ENCODE data around the gene AAMDC. TPM values are rescaled to one million over a fixed set of nuclear protein-coding genes. Genes with fewer than 3 reads are reported as not detected.
A peak's percentile ranks its signal among the peaks of the same experiment; 100 is the strongest.

Gene AAMDC
- polyA plus RNA-seq, 3 donors = 8.9 to 32.9 (median 28.1) TPM

- H2AFZ ChIP-seq (ENCODE audit: insufficient read depth, low read depth, low read length, poor library complexity, severe bottlenecking) = no peak overlapping the region
These were observed 21.6 kb upstream of the AAMDC start for GRCh38 chr11:77799338-77799737.

DNA sequence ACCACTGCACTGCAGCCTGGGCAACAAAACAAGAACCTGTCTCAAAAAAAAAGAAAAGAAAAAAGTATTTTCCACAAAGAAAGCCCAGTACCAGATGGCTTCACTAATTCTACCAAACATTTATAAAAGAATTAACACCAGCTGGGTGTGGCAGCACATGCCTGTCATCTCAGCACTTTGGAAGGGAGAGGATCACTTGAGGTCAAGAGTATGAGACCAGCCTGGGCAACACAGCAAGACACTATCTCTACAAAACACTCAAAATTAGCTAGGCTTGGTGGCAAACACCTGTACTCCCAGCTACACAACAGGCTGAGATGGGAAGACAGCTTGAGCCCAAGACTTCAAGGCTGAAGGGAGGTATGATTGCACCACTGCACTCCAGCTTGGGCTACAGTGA lies 20.5 kb upstream of the AAMDC start:
- no peak overlapping the region for H3K9ac ChIP-seq (ENCODE audit: insufficient read depth, low read length, poor library complexity, severe bottlenecking)
- Mint-ChIP-seq H3K27ac (peak overlapping the region in 3 of 7 donors; percentile 23 to 74 (median 72)), H3K4me3 (no peak overlapping the region)

More at GRCh38 chr11:77799338-77799737, 21.6 kb upstream of the AAMDC start:
- Mint-ChIP-seq H3K36me3 (peaks cover 6 to 15% of the 10 kb centered on the region in 2 donors), H3K4me3 (peak overlapping the region in 1 of 2 donors; percentile 39), H3K27me3 (ENCODE audit: low read depth in 3 of 3) (peaks cover 0 to 2% (median 0%) of the 10 kb centered on the region in 3 donors), H3K4me1 (peaks cover 24% of the 10 kb centered on the region), H3K9me3 (peaks cover 0 to 3% (median 2%) of the 10 kb centered on the region in 7 donors), H3K27ac (peak overlapping the region in 3 of 7 donors; percentile 37 to 87 (median 69))
- Histone ChIP-seq H3K4me3 (replicated peaks in 1 of 3; ENCODE audit: low read depth in 2 of 3, low read length in 3 of 3) (no peak overlapping the region), H3K27ac (ENCODE audit: low read depth in 1 of 2, low read length in 2 of 2) (no peak overlapping the region), H3K4me1 (ENCODE audit: control insufficient read depth in 1 of 2, insufficient read depth in 2 of 2, low read length in 2 of 2) (peaks cover 7 to 8% of the 10 kb centered on the region in 2 donors), H3K4me2 (replicated peaks; ENCODE audit: extremely low read depth, low read length, poor library complexity, severe bottlenecking) (peak overlapping the region; percentile 13), H3K27me3 (ENCODE audit: control insufficient read depth in 2 of 2, insufficient read depth in 2 of 2, low read length in 2 of 2) (no peaks in the 10 kb centered on the region), H4K20me1 (ENCODE audit: insufficient read depth, low read length) (peaks cover 97% of the 10 kb centered on the region), H3K9ac (ENCODE audit: insufficient read depth, low read length, poor library complexity, severe bottlenecking) (no peak overlapping the region), H3K36me3 (replicated peaks in 1 of 2; ENCODE audit: control insufficient read depth in 1 of 2, insufficient read depth in 2 of 2, low read length in 2 of 2) (peaks cover 0 to under 1% of the 10 kb centered on the region in 2 donors), H3K9me3 (replicated peaks in 1 of 2; ENCODE audit: control insufficient read depth in 1 of 2, insufficient read depth in 1 of 2, low read length in 2 of 2) (no peaks in the 10 kb centered on the region), H3K79me2 (ENCODE audit: insufficient read depth, low read length) (peaks cover 95% of the 10 kb centered on the region)
- intact Hi-C loops (cut with micrococcal nuclease) = no loop called here
- WGBS (ENCODE audit: insufficient coverage) = no CpG with 5 or more reads among the region's 3 CpGs
- DNase-seq = peak in 1 of 3 donors; percentile 11
- TF ChIP-seq CTCF (IDR thresholded peaks at IDR 0.05) = no peak

More for the DNA sequence above, 20.5 kb upstream of the AAMDC start:
- Mint-ChIP-seq H3K27me3 (ENCODE audit: low read depth in 3 of 3) (peaks cover 0 to 2% (median 0%) of the 10 kb centered on the region in 3 donors), H3K9me3 (peaks cover 0 to 3% (median 0%) of the 10 kb centered on the region in 7 donors), H3K4me1 (peaks cover 22% of the 10 kb centered on the region), H3K36me3 (peaks cover 6 to 19% of the 10 kb centered on the region in 2 donors)
- Histone ChIP-seq H3K27ac (ENCODE audit: low read depth in 1 of 2, low read length in 2 of 2) (peak overlapping the region in 1 of 2 donors; percentile 33), H4K20me1 (ENCODE audit: insufficient read depth, low read length) (peaks cover 97% of the 10 kb centered on the region), H3K36me3 (replicated peaks in 1 of 2; ENCODE audit: control insufficient read depth in 1 of 2, insufficient read depth in 2 of 2, low read length in 2 of 2) (peaks cover 0 to 5% of the 10 kb centered on the region in 2 donors), H3K4me2 (replicated peaks; ENCODE audit: extremely low read depth, low read length, poor library complexity, severe bottlenecking) (no peak overlapping the region), H3K79me2 (ENCODE audit: insufficient read depth, low read length) (peaks cover 97% of the 10 kb centered on the region), H2AFZ (ENCODE audit: insufficient read depth, low read depth, low read length, poor library complexity, severe bottlenecking) (no peak overlapping the region), H3K9me3 (replicated peaks in 1 of 2; ENCODE audit: control insufficient read depth in 1 of 2, insufficient read depth in 1 of 2, low read length in 2 of 2) (no peaks in the 10 kb centered on the region), H3K4me1 (ENCODE audit: control insufficient read depth in 1 of 2, insufficient read depth in 2 of 2, low read length in 2 of 2) (peaks cover 7 to 8% of the 10 kb centered on the region in 2 donors), H3K27me3 (ENCODE audit: control insufficient read depth in 2 of 2, insufficient read depth in 2 of 2, low read length in 2 of 2) (no peaks in the 10 kb centered on the region), H3K4me3 (replicated peaks in 1 of 3; ENCODE audit: low read depth in 2 of 3, low read length in 3 of 3) (no peak overlapping the region)
- intact Hi-C loops (cut with micrococcal nuclease) = no loop called here
- no peak for DNase-seq
- no peak for TF ChIP-seq CTCF (IDR thresholded peaks at IDR 0.05)
